Measurements from ENCODE around the gene CAPS2.

CAPS2 gene

GRCh38 chr12:75322464-75322863, 7.7 kb downstream of the CAPS2 start:
- H3K4me3 ChIP-seq (ENCODE audit: low read depth, low read length) = no peak overlapping the region
- TF ChIP-seq CTCF (IDR thresholded peaks at IDR 0.05; ENCODE audit: low read depth, low read length) (no peak), POLR2A (IDR thresholded peaks at IDR 0.05; ENCODE audit: extremely low read depth, insufficient read length) (no peak), MAX (IDR thresholded peaks at IDR 0.05; ENCODE audit: low read depth, low read length) (no peak), MYC (IDR thresholded peaks at IDR 0.05; ENCODE audit: low read depth, low read length) (no peak)
- DNase-seq (ENCODE audit: low read depth) = no peak

- no peak for TF ChIP-seq POLR2A (IDR thresholded peaks at IDR 0.05; ENCODE audit: extremely low read depth, insufficient read length)
- TF ChIP-seq MAX (IDR thresholded peaks at IDR 0.05; ENCODE audit: low read depth, low read length) = no peak
- TF ChIP-seq CTCF (IDR thresholded peaks at IDR 0.05; ENCODE audit: low read depth, low read length) = no peak
- no peak for TF ChIP-seq MYC (IDR thresholded peaks at IDR 0.05; ENCODE audit: low read depth, low read length)
- no peak for DNase-seq (ENCODE audit: low read depth)
- no peak overlapping the region for H3K4me3 ChIP-seq (ENCODE audit: low read depth, low read length)
These were observed 12.3 kb downstream of the CAPS2 start for GRCh38 chr12:75317784-75318183.

- TF ChIP-seq MAX (IDR thresholded peaks at IDR 0.05; ENCODE audit: low read depth, low read length) (no peak), CTCF (IDR thresholded peaks at IDR 0.05; ENCODE audit: low read depth, low read length) (no peak), POLR2A (IDR thresholded peaks at IDR 0.05; ENCODE audit: extremely low read depth, insufficient read length) (no peak), MYC (IDR thresholded peaks at IDR 0.05; ENCODE audit: low read depth, low read length) (no peak)
- no peak overlapping the region for H3K4me3 ChIP-seq (ENCODE audit: low read depth, low read length)
- no peak for DNase-seq (ENCODE audit: low read depth)
These were observed 14.6 kb downstream of the CAPS2 start for GRCh38 chr12:75315518-75315917.

- TF ChIP-seq MYC (IDR thresholded peaks at IDR 0.05; ENCODE audit: low read depth, low read length) (no peak), POLR2A (IDR thresholded peaks at IDR 0.05; ENCODE audit: extremely low read depth, insufficient read length) (no peak), MAX (IDR thresholded peaks at IDR 0.05; ENCODE audit: low read depth, low read length) (no peak), CTCF (IDR thresholded peaks at IDR 0.05; ENCODE audit: low read depth, low read length) (no peak)
- DNase-seq (ENCODE audit: low read depth) = no peak
- H3K4me3 ChIP-seq (ENCODE audit: low read depth, low read length) = no peak overlapping the region
These were observed 18.8 kb downstream of the CAPS2 start for GRCh38 chr12:75311369-75311768.

GRCh38 chr12:75308279-75308678, 21.8 kb downstream of the CAPS2 start:
- TF ChIP-seq MAX (IDR thresholded peaks at IDR 0.05; ENCODE audit: low read depth, low read length) = no peak
- no peak for TF ChIP-seq POLR2A (IDR thresholded peaks at IDR 0.05; ENCODE audit: extremely low read depth, insufficient read length)
- no peak for TF ChIP-seq MYC (IDR thresholded peaks at IDR 0.05; ENCODE audit: low read depth, low read length)
- DNase-seq (ENCODE audit: low read depth) = no peak
- no peak overlapping the region for H3K4me3 ChIP-seq (ENCODE audit: low read depth, low read length)

GRCh38 chr12:75305412-75306332, 24.5 kb downstream of the CAPS2 start:
- no peak overlapping the region for H3K4me3 ChIP-seq (ENCODE audit: low read depth, low read length)
- no peak for DNase-seq (ENCODE audit: low read depth)
- TF ChIP-seq MYC (IDR thresholded peaks at IDR 0.05; ENCODE audit: low read depth, low read length) (no peak), CTCF (IDR thresholded peaks at IDR 0.05; ENCODE audit: low read depth, low read length) (no peak)
